VCaP (cell line): Measurements from ENCODE around the gene SEPTIN1.

Experiments
- H3K27ac ChIP-seq: fragments of 450-650 bp; 2 replicates; pipeline ENCODE4 v1.5.1; 2017
- CTCF ChIP-seq: fragments of 450-650 bp; conservative IDR thresholded peaks from 2 replicates; pipeline ENCODE4 v1.5.1; 2017; ENCODE audit warnings: mild to moderate bottlenecking, moderate library complexity

Gene SEPTIN1

GRCh38 chr16:30417529-30418349 is 35.4 kb upstream of the SEPTIN1 start:
- H3K27ac ChIP-seq: peak overlapping the region; percentile 74
- peak; percentile 36 for TF ChIP-seq CTCF

GRCh38 chr16:30416624-30417528 is 34.5 kb upstream of the SEPTIN1 start:
- peak overlapping the region; percentile 74 for H3K27ac ChIP-seq
- TF ChIP-seq CTCF: no peak

GRCh38 chr16:30416047-30416603 is 33.8 kb upstream of the SEPTIN1 start:
- no peak for TF ChIP-seq CTCF
- H3K27ac ChIP-seq: no peak overlapping the region

- no peak overlapping the region for H3K27ac ChIP-seq
These were observed 31.8 kb upstream of the SEPTIN1 start for GRCh38 chr16:30414159-30414558.

GRCh38 chr16:30413112-30413806 is 30.9 kb upstream of the SEPTIN1 start:
- no peak overlapping the region for H3K27ac ChIP-seq
- TF ChIP-seq CTCF: no peak

More at GRCh38 chr16:30414159-30414558, 31.8 kb upstream of the SEPTIN1 start:
- TF ChIP-seq CTCF: no peak

GRCh38 chr16:30409125-30410060 is 27.0 kb upstream of the SEPTIN1 start:
- peak; percentile 85 for TF ChIP-seq CTCF
- peak overlapping the region; percentile 16; the same call in 1 of the 2 replicates for H3K27ac ChIP-seq
